ENCODE measurements around the gene STK16.
"Not testable (repeated sequence)": the region's sequence is repeated elsewhere in the genome, so short reads cannot be mapped to it uniquely, and the experiment has no call there.

The STK16 gene

GRCh38 chr2:219245148-219245898 lies at the start of gene STK16, which contains the start of gene GLB1L:
TSS of gene STK16 (plus strand) at chr2:219245479. CDS start at chr2:219246000, 521 bp downstream.
TSS of gene GLB1L (minus strand) at chr2:219245444. CDS start at chr2:219243573, 1,871 bp downstream.
- DNase-seq (ENCODE audit: low spot score), result peak; percentile 90

GRCh38 chr2:219197388-219197787 lies 47.9 kb upstream of the STK16 start:
- DNase-seq (ENCODE audit: low spot score), result no peak

- no peak for DNase-seq (ENCODE audit: low spot score)
Observed at GRCh38 chr2:219198974-219199373, 46.3 kb upstream of the STK16 start.

GRCh38 chr2:219199470-219200211 lies 45.6 kb upstream of the STK16 start:
- DNase-seq (ENCODE audit: low spot score), result no peak

GRCh38 chr2:219200502-219201326 lies 44.6 kb upstream of the STK16 start:
- not testable (repeated sequence) for DNase-seq (ENCODE audit: low spot score)

GRCh38 chr2:219201331-219201730 lies 43.9 kb upstream of the STK16 start:
- not testable (repeated sequence) for DNase-seq (ENCODE audit: low spot score)

GRCh38 chr2:219204425-219205164 lies 40.7 kb upstream of the STK16 start:
- DNase-seq (ENCODE audit: low spot score), result no peak

GRCh38 chr2:219205165-219205538 lies 40.1 kb upstream of the STK16 start:
- no peak for DNase-seq (ENCODE audit: low spot score)

GRCh38 chr2:219205981-219206327 lies 39.3 kb upstream of the STK16 start:
- no peak for DNase-seq (ENCODE audit: low spot score)

GRCh38 chr2:219206328-219207133 lies 38.7 kb upstream of the STK16 start, which contains the start of gene ZFAND2B:
TSS of gene ZFAND2B (plus strand) at chr2:219206782. CDS start at chr2:219206988, 206 bp downstream.
- peak; percentile 97 for DNase-seq (ENCODE audit: low spot score)

GRCh38 chr2:219207134-219207883 lies 38.0 kb upstream of the STK16 start:
- DNase-seq (ENCODE audit: low spot score), result no peak

GRCh38 chr2:219207884-219208740 lies 37.2 kb upstream of the STK16 start:
- no peak for DNase-seq (ENCODE audit: low spot score)

GRCh38 chr2:219209236-219210195 lies 35.8 kb upstream of the STK16 start:
- DNase-seq (ENCODE audit: low spot score), result no peak

GRCh38 chr2:219210196-219210885 lies 34.9 kb upstream of the STK16 start:
- DNase-seq (ENCODE audit: low spot score), result no peak

GRCh38 chr2:219210886-219211362 lies 34.4 kb upstream of the STK16 start:
- DNase-seq (ENCODE audit: low spot score), result no peak

- DNase-seq (ENCODE audit: low spot score), result no peak
Observed at GRCh38 chr2:219213026-219213415, 32.3 kb upstream of the STK16 start.

GRCh38 chr2:219213486-219214071 lies 31.7 kb upstream of the STK16 start:
- DNase-seq (ENCODE audit: low spot score), result no peak

Measured in putamen (tissue), 1 donor.